ENCODE data around the gene CDK14.

CDK14 gene

DNA sequence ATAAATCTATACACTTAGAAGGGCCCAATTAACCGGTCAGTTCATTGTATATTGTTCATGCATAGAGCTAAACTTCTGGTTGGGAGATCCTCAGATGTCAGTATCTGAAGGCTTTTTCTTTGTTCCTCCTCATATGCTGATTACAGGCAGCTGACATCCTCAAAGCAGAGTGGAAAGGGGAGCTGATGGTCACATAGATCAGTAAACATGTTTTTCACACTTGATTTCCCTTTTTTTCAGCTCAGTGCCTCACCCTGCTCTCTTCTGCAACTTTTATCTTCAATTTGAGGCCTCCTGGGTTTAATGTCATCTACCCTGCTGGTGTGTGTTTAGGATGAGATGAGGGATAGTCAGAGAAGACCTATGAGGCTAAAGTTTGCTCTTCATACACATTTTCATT is 370.2 kb downstream of the CDK14 start:
- no peak overlapping the region for H3K27ac ChIP-seq
- TF ChIP-seq, protein P1, sequence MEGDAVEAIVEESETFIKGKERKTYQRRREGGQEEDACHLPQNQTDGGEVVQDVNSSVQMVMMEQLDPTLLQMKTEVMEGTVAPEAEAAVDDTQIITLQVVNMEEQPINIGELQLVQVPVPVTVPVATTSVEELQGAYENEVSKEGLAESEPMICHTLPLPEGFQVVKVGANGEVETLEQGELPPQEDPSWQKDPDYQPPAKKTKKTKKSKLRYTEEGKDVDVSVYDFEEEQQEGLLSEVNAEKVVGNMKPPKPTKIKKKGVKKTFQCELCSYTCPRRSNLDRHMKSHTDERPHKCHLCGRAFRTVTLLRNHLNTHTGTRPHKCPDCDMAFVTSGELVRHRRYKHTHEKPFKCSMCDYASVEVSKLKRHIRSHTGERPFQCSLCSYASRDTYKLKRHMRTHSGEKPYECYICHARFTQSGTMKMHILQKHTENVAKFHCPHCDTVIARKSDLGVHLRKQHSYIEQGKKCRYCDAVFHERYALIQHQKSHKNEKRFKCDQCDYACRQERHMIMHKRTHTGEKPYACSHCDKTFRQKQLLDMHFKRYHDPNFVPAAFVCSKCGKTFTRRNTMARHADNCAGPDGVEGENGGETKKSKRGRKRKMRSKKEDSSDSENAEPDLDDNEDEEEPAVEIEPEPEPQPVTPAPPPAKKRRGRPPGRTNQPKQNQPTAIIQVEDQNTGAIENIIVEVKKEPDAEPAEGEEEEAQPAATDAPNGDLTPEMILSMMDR (conservative IDR thresholded peaks at IDR 0.05): no peak

DNA sequence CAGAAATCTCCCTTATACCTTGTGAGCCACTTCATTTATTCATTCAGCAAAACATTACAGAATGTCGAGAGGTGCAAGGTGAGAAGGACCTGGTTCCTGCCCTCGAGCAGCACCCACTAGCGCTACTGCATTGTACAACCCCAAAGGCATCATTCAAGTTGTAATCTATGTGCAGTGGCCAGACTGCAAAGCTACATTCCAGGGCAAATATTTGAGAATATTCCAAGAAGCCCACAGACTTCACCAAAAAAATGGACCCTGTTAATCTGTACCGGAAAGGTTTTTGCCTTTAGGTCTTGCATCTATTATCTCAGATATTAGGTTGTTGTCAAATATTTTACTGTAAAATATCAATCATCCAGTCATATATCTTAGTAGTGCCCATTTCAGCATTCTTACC is 372.8 kb downstream of the CDK14 start:
- no peak overlapping the region for H3K27ac ChIP-seq
- TF ChIP-seq, protein P1 (conservative IDR thresholded peaks at IDR 0.05): no peak

DNA sequence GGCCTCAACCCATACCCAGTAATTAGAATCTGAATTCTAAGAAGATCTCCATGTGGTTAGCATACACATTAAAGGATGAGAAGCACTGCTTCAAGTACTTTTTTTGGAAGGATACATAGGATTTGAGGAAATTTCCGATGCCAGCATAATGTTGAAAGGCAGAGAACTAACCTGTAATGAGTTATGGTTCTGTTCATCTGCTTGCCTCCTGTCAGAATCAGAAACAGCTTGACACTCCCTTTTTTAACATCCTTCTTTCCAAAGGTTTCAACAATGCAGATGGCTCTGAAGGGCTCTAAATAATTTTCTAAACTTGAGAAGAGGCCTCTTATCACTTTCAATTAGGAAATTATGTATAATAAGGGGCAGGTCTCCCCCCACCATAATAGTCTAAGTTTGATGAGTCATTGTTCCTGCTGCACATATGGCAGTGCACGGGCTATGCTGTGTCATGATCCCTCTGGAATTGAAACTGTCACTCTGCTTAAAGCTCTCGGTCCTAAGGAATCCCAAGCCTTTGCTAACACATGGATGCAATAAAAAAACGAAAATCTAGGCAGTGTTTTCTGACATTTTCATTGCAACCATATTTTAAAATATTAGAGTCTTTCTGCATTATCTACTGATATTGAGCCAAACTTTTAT is 376.9 kb downstream of the CDK14 start:
- TF ChIP-seq, protein P1 (conservative IDR thresholded peaks at IDR 0.05): no peak

DNA sequence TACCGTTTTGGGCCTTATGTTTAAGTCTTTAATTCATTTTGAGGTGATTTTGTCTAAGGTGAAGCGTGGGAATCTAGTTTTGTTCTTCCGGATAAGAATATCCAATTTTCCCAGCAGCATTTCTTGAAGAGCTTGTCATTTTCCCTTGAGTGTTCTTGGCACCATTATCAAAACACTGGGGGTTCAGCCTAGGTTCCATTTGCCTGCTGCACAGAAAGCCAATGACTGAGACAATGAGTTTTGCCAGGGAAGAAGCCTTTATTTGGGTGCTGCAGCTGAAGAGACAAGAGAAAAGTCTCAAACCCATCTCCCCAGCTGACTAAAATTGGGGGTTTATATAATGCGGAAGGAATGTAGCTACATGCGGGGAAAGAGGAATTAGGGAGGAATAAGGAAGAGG is 380.9 kb downstream of the CDK14 start:
- TF ChIP-seq, protein P1 (conservative IDR thresholded peaks at IDR 0.05): no peak
- H3K27ac ChIP-seq: no peak overlapping the region

More for the DNA sequence above, 376.9 kb downstream of the CDK14 start:
- no peak overlapping the region for H3K27ac ChIP-seq

DNA sequence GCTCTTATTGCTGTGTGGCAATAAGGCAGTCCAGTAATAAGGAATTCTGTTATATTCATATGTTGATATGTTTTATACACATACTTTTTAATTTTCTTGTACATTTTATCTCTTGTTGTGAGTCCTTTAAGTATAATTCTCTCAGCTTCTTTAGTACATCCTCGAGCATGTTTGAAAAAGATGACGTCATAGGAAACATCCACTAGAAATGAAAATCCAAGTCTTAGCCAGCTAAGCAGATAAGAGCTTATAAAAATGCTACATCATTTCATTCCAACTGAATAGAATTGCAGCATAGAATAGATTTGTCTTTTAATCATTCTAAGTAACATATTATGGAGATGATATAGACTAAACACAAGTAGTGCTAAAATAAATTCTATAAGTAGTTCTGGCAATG is 384.4 kb downstream of the CDK14 start:
- TF ChIP-seq, protein P1 (conservative IDR thresholded peaks at IDR 0.05): no peak
- H3K27ac ChIP-seq: no peak overlapping the region

DNA sequence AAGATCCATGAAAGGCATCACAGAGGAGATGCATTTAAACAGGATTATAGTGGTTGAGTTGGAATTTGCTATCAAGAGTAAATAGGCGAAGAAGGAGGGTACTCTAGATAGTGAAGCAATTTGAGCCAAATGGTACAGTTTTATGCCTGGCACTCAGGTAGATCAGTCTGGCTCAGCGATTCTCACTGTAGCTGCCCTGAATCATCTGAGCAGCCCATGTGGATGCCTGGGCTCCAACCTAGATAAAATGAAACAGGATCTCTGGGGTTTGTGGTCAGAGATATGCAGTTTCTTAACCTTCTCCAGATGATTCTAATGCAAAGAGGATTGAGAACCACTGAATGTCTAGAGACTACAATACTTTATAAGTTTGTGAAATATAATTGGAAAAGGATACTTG is 386.1 kb downstream of the CDK14 start:
- TF ChIP-seq, protein P1 (conservative IDR thresholded peaks at IDR 0.05): no peak
- H3K27ac ChIP-seq: no peak overlapping the region

DNA sequence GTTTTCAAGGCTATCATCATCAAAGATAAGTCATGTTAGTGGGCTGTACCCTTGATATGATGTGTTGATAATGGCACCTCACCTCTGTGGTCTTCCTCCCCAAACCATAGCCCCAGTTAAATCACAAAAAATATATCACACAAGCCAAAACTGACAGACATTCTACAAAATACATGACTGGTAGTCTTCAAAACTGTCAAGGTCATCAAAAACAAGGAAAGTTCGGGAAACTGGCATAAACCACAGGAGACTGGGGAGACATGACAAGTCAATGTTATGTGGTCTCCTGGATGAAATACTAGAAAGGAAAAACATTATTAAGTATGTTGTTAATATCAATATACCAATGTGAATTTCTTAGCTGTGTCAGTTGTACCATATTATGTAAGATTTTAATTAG is 388.6 kb downstream of the CDK14 start:
- TF ChIP-seq, protein P1 (conservative IDR thresholded peaks at IDR 0.05): no peak
- H3K27ac ChIP-seq: no peak overlapping the region
